Subcutaneous abdominal adipose tissue (tissue), 5 donors: ENCODE measurements around the gene CDH24.
A peak's percentile ranks its signal among the peaks of the same experiment; 100 is the strongest.

Experiments
- H3K27ac ChIP-seq: one replicate; pipeline ENCODE4 v1.7.0; 2013; ENCODE audit warnings: low read depth, mild to moderate bottlenecking, inconsistent platforms, low read length, moderate library complexity
- H3K27me3 ChIP-seq, 5 donors: one replicate each; pipeline ENCODE4 v1.7.0; 2013; ENCODE audit warnings: low read length in 5 of 5, inconsistent platforms in 1 of 5; ENCODE audit not compliant: control insufficient read depth in 5 of 5, insufficient read depth in 4 of 5
- H3K36me3 ChIP-seq, 5 donors: one replicate each; pipeline ENCODE4 v1.7.0; 2013; ENCODE audit warnings: low read length in 5 of 5; ENCODE audit not compliant: control insufficient read depth in 5 of 5, insufficient read depth in 5 of 5
- H3K4me1 ChIP-seq, 5 donors: one replicate each; pipeline ENCODE4 v1.7.0; 2013; ENCODE audit warnings: low read length in 5 of 5, mild to moderate bottlenecking in 3 of 5, moderate library complexity in 1 of 5; ENCODE audit not compliant: control insufficient read depth in 5 of 5, insufficient read depth in 5 of 5
- H3K4me3 ChIP-seq, 5 donors: one replicate each; pipeline ENCODE4 v1.7.0; 2013; ENCODE audit warnings: low read length in 5 of 5, low read depth in 1 of 5
- H3K9ac ChIP-seq, 5 donors: one replicate each; pipeline ENCODE4 v1.7.0; 2013; ENCODE audit warnings: low read length in 5 of 5, mild to moderate bottlenecking in 4 of 5, moderate library complexity in 3 of 5
- H3K9me3 ChIP-seq, 5 donors: one replicate each; pipeline ENCODE4 v1.7.0; 2013; ENCODE audit warnings: low read length in 5 of 5; ENCODE audit not compliant: control insufficient read depth in 5 of 5
- donor health status: healthy.
- donor health status: healthy.
- donor health status: healthy.
- donor health status: healthy.
- donor health status: healthy.

Gene CDH24

DNA sequence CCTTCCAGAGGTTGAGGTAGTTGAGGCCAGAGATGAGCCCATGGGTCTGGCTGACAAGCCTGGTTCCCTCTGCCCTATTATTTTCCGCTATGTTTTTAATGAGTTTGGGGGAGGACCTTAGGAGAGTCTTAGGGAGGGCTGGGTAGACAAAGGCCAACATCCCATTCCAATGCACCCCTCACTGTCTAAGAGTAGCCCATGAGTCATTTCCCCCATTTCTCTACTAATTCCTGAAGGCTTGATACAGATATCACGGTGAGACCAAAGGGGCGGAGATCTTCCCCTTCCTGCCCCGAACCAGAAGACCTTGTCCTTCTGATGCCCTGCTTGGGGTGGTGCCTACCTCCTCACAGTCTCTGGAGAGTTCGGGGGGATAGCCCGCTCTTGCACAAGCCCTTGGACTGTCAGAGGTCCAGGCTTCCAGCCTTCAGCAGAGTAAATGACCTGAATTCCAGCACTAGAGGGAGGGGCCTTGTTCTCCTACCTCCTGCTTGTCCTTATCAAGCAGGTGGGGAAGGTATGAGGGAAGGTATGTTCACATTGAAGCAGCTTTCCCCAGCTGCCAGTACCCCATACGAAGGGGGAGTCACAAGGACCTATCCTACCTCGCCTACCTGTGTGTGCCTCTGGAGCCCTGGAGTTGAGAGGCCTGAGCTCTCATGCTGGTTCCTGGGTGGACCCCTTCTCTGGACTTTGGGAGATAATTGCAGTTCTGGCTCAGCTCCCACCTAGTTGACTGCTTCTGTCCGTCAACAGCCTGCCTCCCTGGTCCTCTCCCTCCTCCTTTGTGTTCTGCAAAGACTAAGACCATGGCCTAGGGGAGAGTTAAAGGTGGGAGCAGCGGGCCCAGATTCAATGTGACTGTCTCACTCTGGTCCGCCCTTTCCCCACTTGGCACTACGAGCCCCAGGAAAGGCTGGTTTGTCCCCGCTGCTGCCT is 11.6 kb downstream of the CDH24 start:
- Histone ChIP-seq H3K27ac (peak overlapping the region; percentile 74), H3K36me3 (no peaks in the 10 kb centered on the region), H3K9me3 (no peaks in the 10 kb centered on the region), H3K4me3 (no peak overlapping the region), H3K4me1 (peaks cover 0 to 38% (median 0%) of the 10 kb centered on the region in 5 donors), H3K9ac (peak overlapping the region in 1 of 5 donors; percentile 51), H3K27me3 (peaks cover 0 to 4% (median 0%) of the 10 kb centered on the region in 5 donors)

GRCh38 chr14:23044840-23045239 is 12.5 kb downstream of the CDH24 start:
- Histone ChIP-seq H3K27me3 (peaks cover 0 to 4% (median 0%) of the 10 kb centered on the region in 5 donors), H3K9ac (peak overlapping the region in 1 of 5 donors; percentile 51), H3K27ac (peak overlapping the region; percentile 74), H3K4me1 (peaks cover 0 to 38% (median 0%) of the 10 kb centered on the region in 5 donors), H3K4me3 (no peak overlapping the region), H3K36me3 (no peaks in the 10 kb centered on the region), H3K9me3 (no peaks in the 10 kb centered on the region)

GRCh38 chr14:23043754-23044153 is 13.6 kb downstream of the CDH24 start:
- Histone ChIP-seq H3K4me1 (peaks cover 0 to 38% (median 0%) of the 10 kb centered on the region in 5 donors), H3K9ac (no peak overlapping the region), H3K9me3 (no peaks in the 10 kb centered on the region), H3K4me3 (no peak overlapping the region), H3K36me3 (no peaks in the 10 kb centered on the region), H3K27me3 (peaks cover 0 to 4% (median 0%) of the 10 kb centered on the region in 5 donors), H3K27ac (no peak overlapping the region)

GRCh38 chr14:23043145-23043544 is 14.2 kb downstream of the CDH24 start:
- Histone ChIP-seq H3K27ac (no peak overlapping the region), H3K9me3 (no peaks in the 10 kb centered on the region)

DNA sequence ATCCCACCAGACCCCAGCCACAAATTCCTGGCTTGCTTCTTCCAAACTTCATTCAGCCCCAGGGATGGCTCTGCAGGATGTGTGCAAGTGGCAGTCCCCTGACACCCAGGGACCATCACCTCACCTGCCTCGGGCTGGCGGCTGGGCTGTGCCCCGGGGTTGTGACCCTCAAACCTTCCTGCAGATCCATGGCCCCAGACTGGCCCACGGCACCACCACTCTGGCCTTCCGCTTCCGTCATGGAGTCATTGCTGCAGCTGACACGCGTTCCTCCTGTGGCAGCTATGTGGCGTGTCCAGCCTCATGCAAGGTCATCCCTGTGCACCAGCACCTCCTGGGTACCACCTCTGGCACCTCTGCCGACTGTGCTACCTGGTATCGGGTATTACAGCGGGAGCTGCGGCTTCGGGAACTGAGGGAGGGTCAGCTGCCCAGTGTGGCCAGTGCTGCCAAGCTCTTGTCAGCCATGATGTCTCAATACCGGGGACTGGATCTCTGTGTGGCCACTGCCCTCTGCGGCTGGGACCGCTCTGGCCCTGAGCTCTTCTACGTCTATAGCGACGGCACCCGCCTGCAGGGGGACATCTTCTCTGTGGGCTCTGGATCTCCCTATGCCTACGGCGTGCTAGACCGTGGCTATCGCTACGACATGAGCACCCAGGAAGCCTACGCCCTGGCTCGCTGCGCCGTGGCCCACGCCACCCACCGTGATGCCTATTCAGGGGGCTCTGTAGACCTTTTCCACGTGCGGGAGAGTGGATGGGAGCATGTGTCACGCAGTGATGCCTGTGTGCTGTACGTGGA is 15.0 kb downstream of the CDH24 start, which contains the start of gene PSMB11:
PSMB11 (plus strand) TSS at position 51 of the 804 bp plus-strand sequence; CDS start at position 65, 14 bp downstream.
- no peaks in the 10 kb centered on the region for H3K9me3 ChIP-seq
- peaks cover 0 to 35% (median 0%) of the 10 kb centered on the region in 5 donors for H3K4me1 ChIP-seq
- no peak within 1 kb of the TSS for H3K4me3 ChIP-seq
- H3K36me3 ChIP-seq = no peaks in the 10 kb centered on the region
- no peak within 1 kb of the TSS for H3K27ac ChIP-seq
- no peak within 1 kb of the TSS for H3K9ac ChIP-seq
- H3K27me3 ChIP-seq = peaks cover 0 to 3% (median 0%) of the 10 kb centered on the region in 5 donors

More at GRCh38 chr14:23043145-23043544, 14.2 kb downstream of the CDH24 start:
- Histone ChIP-seq H3K4me3 (no peak overlapping the region), H3K9ac (no peak overlapping the region), H3K36me3 (no peaks in the 10 kb centered on the region), H3K27me3 (peaks cover 0 to 4% (median 0%) of the 10 kb centered on the region in 5 donors), H3K4me1 (peaks cover 0 to 38% (median 0%) of the 10 kb centered on the region in 5 donors)

DNA sequence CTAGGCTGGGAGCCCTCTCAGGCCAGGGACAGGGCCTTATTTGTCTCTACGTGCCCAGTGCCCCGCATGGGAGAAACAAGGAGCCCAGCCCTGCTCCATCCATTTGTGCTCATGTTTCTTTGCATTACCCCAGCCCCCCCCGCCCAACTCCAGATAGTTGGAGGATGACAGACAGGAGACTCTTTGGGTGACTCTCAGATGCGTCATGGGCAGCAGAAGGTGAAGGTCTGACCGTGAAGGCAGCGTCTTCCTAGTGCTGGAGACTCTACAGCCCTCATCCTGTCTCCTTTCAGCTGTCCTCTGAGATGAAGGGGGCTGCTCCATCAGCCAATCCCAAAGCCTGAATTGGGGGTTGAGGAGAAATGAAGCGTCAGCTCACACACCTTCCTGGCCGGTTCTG is 15.6 kb downstream of the CDH24 start:
- no peak overlapping the region for H3K9ac ChIP-seq
- peaks cover 0 to 29% (median 0%) of the 10 kb centered on the region in 5 donors for H3K4me1 ChIP-seq
- H3K36me3 ChIP-seq = no peaks in the 10 kb centered on the region
- no peaks in the 10 kb centered on the region for H3K27me3 ChIP-seq
- H3K9me3 ChIP-seq = no peaks in the 10 kb centered on the region
- no peak overlapping the region for H3K4me3 ChIP-seq
- H3K27ac ChIP-seq = no peak overlapping the region

- Histone ChIP-seq H3K27me3 (no peaks in the 10 kb centered on the region), H3K4me1 (peaks cover 0 to 20% (median 6%) of the 10 kb centered on the region in 5 donors), H3K9me3 (no peaks in the 10 kb centered on the region), H3K36me3 (no peaks in the 10 kb centered on the region), H3K4me3 (no peak overlapping the region), H3K9ac (no peak overlapping the region), H3K27ac (no peak overlapping the region)
Measured at GRCh38 chr14:23040100-23040499, 17.2 kb downstream of the CDH24 start.

GRCh38 chr14:23035303-23036144 is 21.8 kb downstream of the CDH24 start:
- Histone ChIP-seq H3K4me1 (peaks cover 3 to 22% (median 20%) of the 10 kb centered on the region in 5 donors), H3K9ac (peak overlapping the region; percentile 90 to 99 (median 98)), H3K4me3 (peak overlapping the region; percentile 79 to 96 (median 93)), H3K9me3 (no peaks in the 10 kb centered on the region), H3K36me3 (peaks cover 8 to 25% (median 18%) of the 10 kb centered on the region in 5 donors), H3K27me3 (no peaks in the 10 kb centered on the region), H3K27ac (peak overlapping the region; percentile 98)
